GM23338 (cell line): ENCODE measurements around the gene EFNB2. TPM values are rescaled to one million over a fixed set of nuclear protein-coding genes. Genes with fewer than 3 reads are reported as not detected.
A peak's percentile ranks its signal among the peaks of the same experiment; 100 is the strongest.

Experiments used
- ATAC-seq: fragments of 200-7000 bp; cut with Tn5 transposase; 3 replicates; pipeline ENCODE4 v1.9.1; 2020
- DNase-seq: peaks from one replicate; pipeline ENCODE4 v3.0.0-alpha.2; 2015; ENCODE audit warnings: low spot score
- H2AFZ ChIP-seq: fragments of 200-600 bp; sonication (generic); 2 replicates; pipeline ENCODE4 v1.8.0; 2016; ENCODE audit warnings: antibody characterized with exemption, mild to moderate bottlenecking, moderate library complexity
- H3F3A ChIP-seq: fragments of 200-600 bp; sonication (generic); replicated peaks from 2 replicates; pipeline ENCODE4 v1.8.0; 2017; ENCODE audit warnings: antibody characterized with exemption, mixed run types, low read depth
- H3K27ac ChIP-seq: fragments of 200-600 bp; sonication (generic); 2 replicates; pipeline ENCODE4 v1.6.1; 2016; ENCODE audit warnings: low read depth
- H3K27me3 ChIP-seq: fragments of 200-600 bp; sonication (generic); 2 replicates; pipeline ENCODE4 v1.8.0; 2016; ENCODE audit warnings: mild to moderate bottlenecking, mixed run types, moderate library complexity; ENCODE audit not compliant: insufficient read depth
- H3K36me3 ChIP-seq: fragments of 200-600 bp; sonication (generic); 2 replicates; pipeline ENCODE4 v1.8.0; 2016; ENCODE audit warnings: mild to moderate bottlenecking; ENCODE audit not compliant: insufficient read depth
- H3K4me1 ChIP-seq: fragments of 200-600 bp; sonication (generic); 2 replicates; pipeline ENCODE4 v1.8.0; 2016; ENCODE audit warnings: mild to moderate bottlenecking, moderate library complexity; ENCODE audit not compliant: insufficient read depth
- H3K4me2 ChIP-seq: fragments of 200-600 bp; sonication (generic); 2 replicates; pipeline ENCODE4 v1.7.1; 2017; ENCODE audit warnings: mixed run types
- H3K4me3 ChIP-seq: fragments of 200-600 bp; sonication (generic); 2 replicates; pipeline ENCODE4 v1.6.1; 2016; ENCODE audit warnings: mixed run types
- H3K79me2 ChIP-seq: fragments of 200-600 bp; sonication (generic); replicated peaks from 2 replicates; pipeline ENCODE4 v1.8.0; 2017; ENCODE audit warnings: mild to moderate bottlenecking; ENCODE audit not compliant: insufficient read depth
- H3K9me2 ChIP-seq: fragments of 200-600 bp; sonication (generic); 2 replicates; pipeline ENCODE4 v1.8.0; 2017; ENCODE audit not compliant: insufficient read depth
- H4K20me1 ChIP-seq: fragments of 200-600 bp; sonication (generic); replicated peaks from 2 replicates; pipeline ENCODE4 v1.8.0; 2017; ENCODE audit warnings: mild to moderate bottlenecking; ENCODE audit not compliant: insufficient read depth
- H3K27ac Mint-ChIP-seq: 2 replicates; pipeline ENCODE4 v1.8.0; 2020; ENCODE audit warnings: inconsistent platforms, mild to moderate bottlenecking, moderate library complexity, mixed read lengths
- H3K27me3 Mint-ChIP-seq: 3 replicates; pipeline ENCODE4 v1.8.0; 2022; ENCODE audit warnings: low read depth, mild to moderate bottlenecking, moderate library complexity, mixed read lengths, inconsistent platforms; ENCODE audit not compliant: insufficient read depth, poor library complexity
- H3K36me3 Mint-ChIP-seq: 3 replicates; pipeline ENCODE4 v1.8.0; 2021; ENCODE audit warnings: low read depth, mild to moderate bottlenecking, inconsistent platforms, moderate library complexity, mixed read lengths
- H3K4me1 Mint-ChIP-seq: 3 replicates; pipeline ENCODE4 v1.8.0; 2020; ENCODE audit warnings: mild to moderate bottlenecking, inconsistent platforms, mixed read lengths
- H3K4me3 Mint-ChIP-seq: 3 replicates; pipeline ENCODE4 v1.8.0; 2021; ENCODE audit warnings: moderate library complexity, mild to moderate bottlenecking, inconsistent platforms, mixed read lengths
- H3K9me3 Mint-ChIP-seq: 3 replicates; pipeline ENCODE4 v1.8.0; 2020; ENCODE audit warnings: moderate library complexity, mild to moderate bottlenecking, inconsistent platforms, mixed read lengths
- CREB1 ChIP-seq: fragments of 250-450 bp; sonication (Bioruptor Pico); IDR thresholded peaks from 2 replicates; pipeline ENCODE4 v1.5.0; 2020; ENCODE audit warnings: low read depth, mild to moderate bottlenecking, moderate library complexity
- CTCF ChIP-seq, 2 experiments: fragments of 200-600 bp in 1 of 2; sonication (generic) in 1 of 2; conservative IDR thresholded peaks; 2 replicates each; pipeline versions ENCODE4 v1.5.1 to v1.6.1; 2016 to 2017; ENCODE audit warnings: antibody characterized with exemption in 2 of 2, low read depth in 2 of 2, mild to moderate bottlenecking in 2 of 2, moderate library complexity in 1 of 2
- ETS1 ChIP-seq: IDR thresholded peaks from 2 replicates; pipeline ENCODE4 v1.6.1; 2016; ENCODE audit warnings: antibody characterized with exemption
- EZH2 ChIP-seq: fragments of 200-600 bp; sonication (generic); IDR thresholded peaks from one replicate; pipeline ENCODE4 v1.8.0; 2017; ENCODE audit warnings: antibody characterized with exemption, mild to moderate bottlenecking, low read depth; ENCODE audit not compliant: unreplicated experiment
- EZH2phosphoT487 ChIP-seq: fragments of 200-600 bp; sonication (generic); IDR thresholded peaks from one replicate; pipeline ENCODE4 v1.8.1; 2018; ENCODE audit warnings: antibody characterized with exemption; ENCODE audit not compliant: unreplicated experiment
- JUNB ChIP-seq: IDR thresholded peaks from one replicate; pipeline ENCODE4 v1.6.1; 2016; ENCODE audit warnings: antibody characterized with exemption; ENCODE audit not compliant: unreplicated experiment
- NANOG ChIP-seq: IDR thresholded peaks from 2 replicates; pipeline ENCODE4 v1.6.1; 2016; ENCODE audit warnings: antibody characterized with exemption, borderline replicate concordance
- POLR2AphosphoS5 ChIP-seq: IDR thresholded peaks from 2 replicates; pipeline ENCODE4 v1.6.1; 2016; ENCODE audit warnings: antibody characterized with exemption, low read depth
- REST ChIP-seq: IDR thresholded peaks from one replicate; pipeline ENCODE4 v1.6.1; 2018; ENCODE audit warnings: antibody characterized with exemption; ENCODE audit not compliant: unreplicated experiment
- STAT1 ChIP-seq: IDR thresholded peaks from one replicate; pipeline ENCODE4 v1.6.1; 2016; ENCODE audit warnings: antibody characterized with exemption; ENCODE audit not compliant: unreplicated experiment
- ZNF114 ChIP-seq: fragments of 250-450 bp; sonication (Bioruptor Pico); IDR thresholded peaks from 2 replicates; pipeline ENCODE4 v1.5.0; 2020; ENCODE audit warnings: mild to moderate bottlenecking, moderate library complexity
- ZNF331 ChIP-seq: fragments of 250-450 bp; sonication (Bioruptor Pico); IDR thresholded peaks from 2 replicates; pipeline ENCODE4 v1.5.0; 2020; ENCODE audit warnings: low read depth, mild to moderate bottlenecking, moderate library complexity
- ZNF462 ChIP-seq: fragments of 250-450 bp; sonication (Bioruptor Pico); IDR thresholded peaks from 2 replicates; pipeline ENCODE4 v1.5.0; 2020; ENCODE audit warnings: mild to moderate bottlenecking, moderate library complexity
- polyA plus RNA-seq: library from polyadenylated mRNA; unstranded; fragments of >200 nt; fragmentation: Nextera tagmentation; extraction: Ambion mirVana; gene quantifications from 2 replicates; pipeline ENCODE4 v1.2.1, GENCODE V29; 2016
- total RNA-seq: library from RNA; depleted of rRNA; stranded (reverse); fragments of >200 nt; shearing (Covaris generic); gene quantifications from 2 replicates; pipeline ENCODE4 v1.2.3, GENCODE V29; 2014

EFNB2 gene
- total and polyA plus RNA-seq, 2 experiments from 2014 or later: 5.7 to 10.9 TPM

GRCh38 chr13:106497079-106497478, 38.4 kb downstream of the EFNB2 start:
- Histone ChIP-seq H4K20me1 (no peaks in the 10 kb centered on the region), H3K4me2 (peak overlapping the region; percentile 59; the same call in 1 of the 2 replicates), H3K27ac (peak overlapping the region; percentile 60; the same call in 1 of the 2 replicates)

More at GRCh38 chr13:106497079-106497478, 38.4 kb downstream of the EFNB2 start:
- no peaks in the 10 kb centered on the region for H3F3A ChIP-seq
- DNase-seq: no peak
- ATAC-seq: no peak
- no peaks in the 10 kb centered on the region for H3K36me3 ChIP-seq
- peaks cover 46% of the 10 kb centered on the region for H3K4me1 ChIP-seq
- Mint-ChIP-seq H3K36me3 (peaks cover 24% of the 10 kb centered on the region), H3K4me3 (no peak overlapping the region), H3K27me3 (peaks cover 3% of the 10 kb centered on the region), H3K9me3 (no peaks in the 10 kb centered on the region), H3K4me1 (peaks cover 49% of the 10 kb centered on the region), H3K27ac (no peak overlapping the region; the same call in 1 of the 2 replicates)
- no peaks in the 10 kb centered on the region for H3K9me2 ChIP-seq
- H3K4me3 ChIP-seq: no peak overlapping the region
- no peaks in the 10 kb centered on the region for H3K27me3 ChIP-seq
- H2AFZ ChIP-seq: no peak overlapping the region
- TF ChIP-seq JUNB: no peak
- no peak for TF ChIP-seq NANOG
- TF ChIP-seq ZNF462: no peak
- TF ChIP-seq ZNF331 (CRISPR knock-in tag): no peak
- TF ChIP-seq EZH2: no peak
- TF ChIP-seq ETS1: no peak
- TF ChIP-seq CTCF (conservative IDR thresholded peaks at IDR 0.05; ENCODE audit: low read depth in 2 of 2): no peak
- no peak for TF ChIP-seq STAT1
- TF ChIP-seq ZNF114 (CRISPR knock-in tag): no peak
- TF ChIP-seq EZH2phosphoT487: no peak
- TF ChIP-seq POLR2AphosphoS5: no peak
- TF ChIP-seq REST: no peak
- TF ChIP-seq CREB1 (CRISPR knock-in tag): no peak
- H3K79me2 ChIP-seq: peaks cover 25% of the 10 kb centered on the region
